Measurements from ENCODE around the gene FGF18.
"Not testable (repeated sequence)": the region's sequence is repeated elsewhere in the genome, so short reads cannot be mapped to it uniquely, and the experiment has no call there.

The FGF18 gene

GRCh38 chr5:171476701-171477100 lies 57.3 kb downstream of the FGF18 start:
- no peak for DNase-seq

GRCh38 chr5:171477101-171477500 lies 57.7 kb downstream of the FGF18 start:
- DNase-seq, result no peak

DNA sequence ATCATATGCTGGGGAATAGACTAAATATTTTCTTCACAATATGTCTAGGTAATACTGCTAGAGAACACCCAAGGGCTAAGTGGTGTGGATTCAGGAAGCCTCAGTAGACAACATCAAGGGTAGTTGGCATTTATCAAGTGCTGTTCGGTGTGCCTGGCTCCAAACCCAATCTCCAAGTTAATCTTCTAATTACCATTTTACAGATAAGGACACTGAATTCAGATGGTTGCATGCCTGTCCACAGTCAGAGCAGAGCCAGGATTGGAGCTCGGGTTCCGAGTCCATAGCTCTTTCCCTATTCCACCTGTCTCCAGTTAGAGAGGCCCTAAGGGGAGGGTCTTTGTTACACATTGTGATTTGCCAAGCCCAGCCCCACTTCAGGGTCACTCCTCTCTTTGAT lies 58.2 kb downstream of the FGF18 start:
- no peak for DNase-seq

DNA sequence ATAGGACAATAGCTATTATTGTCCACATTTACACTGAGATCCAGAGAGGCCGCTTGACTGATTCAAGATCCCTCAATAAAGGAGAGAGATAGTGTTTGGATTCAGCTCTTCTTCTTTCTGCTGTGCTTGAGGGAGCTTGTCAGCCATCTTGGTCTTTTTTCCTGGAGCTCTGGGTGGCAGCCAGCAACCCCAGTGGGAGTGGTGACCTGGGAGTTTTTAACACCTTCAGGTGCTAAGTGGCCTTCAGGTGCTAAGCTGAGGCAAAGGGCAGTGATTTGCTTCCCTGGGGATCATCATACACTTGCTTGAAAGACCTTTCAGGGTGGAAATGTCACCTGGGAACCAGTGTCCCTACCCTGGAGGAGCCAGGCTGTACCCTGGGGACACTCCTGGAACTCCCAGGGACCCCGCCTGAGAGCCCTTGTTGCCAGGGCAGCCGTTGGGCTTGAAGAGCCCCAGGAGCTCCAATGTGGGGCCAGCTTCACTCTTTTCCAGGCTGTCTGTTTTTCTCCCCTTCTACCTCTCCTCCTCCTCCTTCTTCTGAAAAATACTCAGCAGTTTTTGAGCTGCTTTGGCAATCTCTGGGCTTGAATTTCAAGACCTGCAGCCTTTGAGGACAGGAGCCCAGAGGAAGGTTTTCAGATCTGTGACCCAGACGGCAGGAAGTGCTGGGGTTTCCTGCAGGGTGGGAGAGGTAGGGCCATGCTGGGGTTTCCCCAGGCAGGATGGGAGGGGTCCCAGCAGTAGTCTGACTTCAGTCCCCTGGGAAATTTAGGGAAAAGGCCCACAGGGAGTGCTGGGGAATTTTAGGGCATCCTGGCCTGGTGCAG lies 59.7 kb downstream of the FGF18 start:
- no peak for DNase-seq

GRCh38 chr5:171479776-171480125 lies 60.3 kb downstream of the FGF18 start:
- DNase-seq, result no peak

DNA sequence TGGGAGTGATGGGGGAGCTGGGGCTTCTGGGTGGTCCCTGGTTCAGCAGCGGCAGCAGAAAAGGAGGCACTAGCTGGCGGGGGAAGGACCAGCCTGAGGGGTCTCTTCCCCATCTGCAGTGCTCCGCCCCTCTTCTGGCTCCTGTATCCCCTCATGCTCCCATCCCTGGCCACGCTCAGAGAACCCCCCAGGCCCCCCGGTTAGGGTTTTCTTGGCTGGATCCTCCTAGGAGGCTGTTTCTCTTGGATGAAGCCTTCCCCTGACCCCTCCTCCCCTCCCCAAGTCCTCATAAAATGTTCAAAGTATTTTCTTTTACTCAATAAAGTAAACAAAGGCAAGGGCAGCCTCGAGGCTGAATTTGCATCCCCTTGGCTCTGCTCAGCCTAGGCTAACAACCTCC lies 60.8 kb downstream of the FGF18 start:
- DNase-seq, result no peak

DNA sequence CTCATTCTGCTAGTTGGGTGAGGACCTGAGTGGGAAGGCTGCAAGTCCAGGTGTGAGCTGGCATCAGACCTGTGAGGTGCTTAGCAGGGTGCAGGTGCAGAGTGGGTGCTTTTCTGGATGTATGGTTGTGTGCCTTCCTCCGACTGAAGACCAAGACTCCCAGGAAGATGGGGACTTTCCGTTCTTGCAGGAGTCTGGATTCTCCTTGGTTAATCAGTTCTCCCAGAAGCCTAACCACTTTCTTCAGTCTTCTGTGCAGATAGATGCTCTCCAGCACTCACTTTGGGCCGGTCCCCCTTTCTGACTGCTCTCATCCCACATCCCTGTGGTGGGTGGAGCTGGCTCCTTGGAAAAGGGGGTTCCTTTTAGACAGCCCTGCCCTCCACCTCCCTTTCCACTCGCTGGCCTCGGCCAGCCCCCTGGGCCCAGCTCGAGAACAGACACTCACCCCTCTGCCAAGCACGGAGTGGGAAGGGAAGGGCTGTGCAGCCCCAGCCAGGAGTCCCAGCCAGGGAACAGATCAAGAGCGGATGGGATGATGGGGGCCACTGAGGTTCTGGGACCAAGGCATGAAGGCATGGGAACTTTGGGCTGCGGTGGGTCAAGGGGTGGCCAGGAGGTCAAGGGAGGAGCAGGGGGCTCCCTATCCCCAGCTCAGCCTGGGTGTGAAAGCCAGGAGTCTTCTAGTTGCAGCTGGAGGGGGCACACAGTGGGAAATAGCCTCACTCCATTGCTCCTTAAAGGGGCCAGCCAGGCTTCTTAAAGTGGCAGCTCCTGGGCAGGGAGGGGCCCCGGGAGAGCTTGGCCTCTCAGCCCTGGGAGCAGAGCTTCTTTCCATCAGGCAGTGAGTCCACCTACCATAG lies 62.4 kb downstream of the FGF18 start:
- no peak for DNase-seq

DNA sequence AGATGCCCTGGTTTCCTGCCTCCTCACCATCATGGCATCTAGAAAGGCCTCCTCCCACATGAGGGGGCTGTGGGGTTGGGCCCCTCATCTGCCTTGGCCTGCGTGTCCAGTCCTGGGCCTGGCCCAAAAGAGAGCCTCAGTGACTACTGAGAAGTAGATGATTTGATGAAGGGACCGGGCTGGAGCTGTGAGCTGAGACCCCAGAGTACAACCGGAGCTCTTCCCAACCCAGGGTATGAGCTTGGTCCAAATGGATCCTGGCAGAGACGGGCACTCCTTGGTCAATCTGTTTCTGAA lies 62.9 kb downstream of the FGF18 start:
- no peak for DNase-seq

GRCh38 chr5:171483551-171484135 lies 64.2 kb downstream of the FGF18 start:
- no peak for DNase-seq

GRCh38 chr5:171484460-171484899 lies 65.0 kb downstream of the FGF18 start:
- DNase-seq, result peak; percentile 30

- no peak for DNase-seq
Measured at GRCh38 chr5:171485668-171486067, 66.2 kb downstream of the FGF18 start.

DNA sequence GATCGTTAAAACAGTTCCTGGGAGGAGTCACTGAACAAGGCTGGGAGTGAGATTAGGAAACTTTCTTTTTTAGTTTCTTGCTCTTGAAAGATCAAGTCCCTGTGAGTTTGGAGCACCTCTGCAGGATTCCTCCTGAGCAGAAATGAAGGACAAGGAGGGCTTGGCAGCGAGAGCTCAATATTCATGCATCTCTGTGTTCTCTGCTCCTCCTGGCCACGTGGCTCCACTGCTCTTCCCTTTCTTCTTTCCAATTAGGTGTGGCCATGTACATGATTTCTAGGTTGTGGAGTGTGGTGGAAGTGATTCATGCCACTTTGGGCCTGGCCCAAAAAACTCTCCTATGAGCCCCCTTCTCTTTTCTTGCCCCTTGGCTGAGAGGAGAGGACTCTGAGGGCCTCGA lies 67.2 kb downstream of the FGF18 start:
- DNase-seq, result no peak

DNA sequence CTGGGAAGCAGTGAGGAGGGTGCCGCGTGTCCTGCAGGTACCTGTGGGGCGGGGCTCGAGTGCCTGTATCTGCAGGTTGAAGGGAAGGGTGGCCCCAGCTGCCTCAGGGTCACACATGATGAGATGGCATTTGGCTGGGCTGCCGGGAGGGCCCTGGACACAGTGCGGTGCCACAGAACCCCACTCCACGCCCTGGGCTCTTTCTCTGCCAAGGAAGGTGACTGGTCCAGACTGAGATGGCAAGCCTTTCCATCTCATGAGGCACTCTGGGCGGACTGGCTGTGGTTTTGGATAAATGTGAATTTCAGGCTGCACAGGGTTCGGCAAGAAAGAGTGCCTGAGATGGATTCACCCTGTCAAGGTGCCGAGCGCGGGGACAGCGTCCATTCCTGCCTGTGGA lies 69.4 kb downstream of the FGF18 start:
- DNase-seq, result no peak

DNA sequence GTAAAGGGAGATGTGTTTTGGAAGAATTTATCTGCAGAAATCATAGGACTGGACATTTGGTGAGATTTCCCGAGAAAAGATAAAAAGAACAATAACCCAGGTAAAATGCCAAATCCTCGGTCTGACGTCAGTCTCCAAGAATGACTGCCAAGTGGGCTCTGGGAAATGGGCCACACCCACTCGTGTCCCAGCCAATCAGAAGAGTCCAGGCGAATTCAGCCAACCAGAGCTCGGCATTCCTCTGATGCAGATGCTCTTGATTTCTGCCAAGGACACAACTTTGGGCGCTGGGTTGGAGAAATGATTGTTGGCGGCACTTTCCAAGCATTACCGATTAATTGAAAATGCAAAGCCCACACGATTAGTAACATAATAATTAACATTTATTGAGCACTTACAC lies 73.3 kb downstream of the FGF18 start:
- DNase-seq, result no peak

- no peak for DNase-seq
Measured at GRCh38 chr5:171493646-171494393, 74.4 kb downstream of the FGF18 start.

DNA sequence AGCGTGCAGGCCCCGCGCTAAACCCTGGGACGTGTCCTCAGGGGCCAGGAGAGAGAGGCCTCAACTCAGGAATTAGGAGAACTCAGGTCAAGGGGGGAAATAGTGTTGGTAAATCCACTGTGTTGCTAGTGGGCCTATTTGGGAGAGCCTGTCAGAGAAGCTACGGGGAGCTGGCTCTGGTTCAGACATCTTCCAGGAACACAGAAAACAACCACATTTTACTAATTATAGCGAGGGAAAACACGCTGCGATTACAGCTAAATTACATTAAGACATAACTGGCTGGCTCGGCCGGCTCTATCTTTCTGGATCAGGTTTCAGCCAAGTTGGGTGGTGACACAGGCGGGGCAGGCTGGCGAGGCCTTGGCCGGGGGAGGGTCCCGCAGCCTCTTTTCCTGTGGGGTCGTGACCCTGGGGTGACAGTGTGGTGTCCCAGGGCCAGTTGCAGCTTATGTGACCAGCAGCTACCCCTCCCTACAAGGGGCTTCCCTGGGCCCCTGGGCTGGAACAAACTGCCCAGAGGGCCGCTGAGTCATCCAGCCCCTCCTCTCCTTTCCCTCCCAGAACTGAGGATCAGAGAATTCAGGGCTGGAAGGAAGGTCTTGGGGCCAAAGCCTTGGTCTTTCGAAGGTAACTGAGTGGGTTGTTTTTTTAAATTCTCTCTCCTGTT lies 75.1 kb downstream of the FGF18 start:
- DNase-seq, result no peak

GRCh38 chr5:171495122-171495700 lies 75.8 kb downstream of the FGF18 start:
- no peak for DNase-seq

DNA sequence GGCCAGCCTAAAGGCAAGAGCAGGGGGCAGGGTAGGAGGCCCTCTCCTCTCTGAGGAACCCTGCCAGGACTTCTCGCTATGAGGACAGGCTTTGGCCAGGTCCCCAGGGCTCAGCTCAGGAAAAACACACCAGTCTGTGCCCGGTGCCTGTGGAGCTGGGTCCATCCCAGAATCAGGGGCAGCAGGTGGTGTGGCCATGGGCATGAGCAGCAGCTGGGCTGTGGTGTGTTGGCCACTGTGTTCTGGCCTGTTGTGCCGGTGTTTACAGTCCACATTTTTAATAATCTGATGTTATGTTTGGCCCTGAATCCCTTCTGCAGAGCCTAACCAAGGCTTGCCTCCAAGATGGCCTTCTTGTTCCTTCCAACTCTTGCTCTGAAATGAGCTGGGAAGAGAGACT lies 77.0 kb downstream of the FGF18 start:
- no peak for DNase-seq

GRCh38 chr5:171497494-171497893 lies 78.0 kb downstream of the FGF18 start:
- DNase-seq, result not testable (repeated sequence)

DNA sequence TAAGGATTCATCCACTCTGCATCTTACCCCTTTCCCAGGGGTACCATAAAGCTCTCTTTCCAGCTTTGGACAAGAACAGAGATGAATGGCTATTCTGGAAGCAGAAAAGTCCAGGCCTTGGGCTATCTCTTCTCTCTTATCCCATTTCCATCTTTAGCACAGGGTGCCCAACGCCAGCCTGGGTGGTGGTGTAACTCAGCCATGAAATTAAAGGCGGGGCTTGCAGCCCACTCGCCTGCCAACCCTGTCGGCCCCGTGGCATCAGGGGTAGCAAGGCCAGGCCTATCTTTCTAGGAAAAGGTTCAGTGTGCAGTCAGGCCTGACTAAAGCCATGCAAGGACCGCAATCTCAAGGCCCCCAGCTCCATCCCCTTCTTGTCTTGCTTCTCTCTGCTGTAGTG lies 78.7 kb downstream of the FGF18 start:
- DNase-seq, result no peak

DNA sequence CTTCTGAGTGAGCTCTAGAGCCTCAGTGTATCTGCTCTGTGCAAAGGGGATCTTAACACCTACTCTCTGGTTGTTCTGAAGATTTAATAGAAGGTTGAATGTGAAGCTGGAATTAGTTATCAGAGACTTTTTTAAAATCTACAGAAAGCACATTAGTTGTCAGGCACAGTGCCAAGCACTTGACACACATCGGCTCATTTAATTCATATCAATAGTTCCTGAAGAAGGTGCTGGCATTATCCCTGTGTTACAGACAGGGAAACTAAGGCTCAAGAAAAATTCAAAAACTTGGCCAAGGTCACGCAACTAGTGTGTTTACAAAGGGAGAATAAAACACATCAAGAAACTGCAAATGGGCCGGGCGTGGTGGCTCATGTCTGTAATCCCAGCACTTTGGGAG lies 80.2 kb downstream of the FGF18 start:
- no peak for DNase-seq

DNA sequence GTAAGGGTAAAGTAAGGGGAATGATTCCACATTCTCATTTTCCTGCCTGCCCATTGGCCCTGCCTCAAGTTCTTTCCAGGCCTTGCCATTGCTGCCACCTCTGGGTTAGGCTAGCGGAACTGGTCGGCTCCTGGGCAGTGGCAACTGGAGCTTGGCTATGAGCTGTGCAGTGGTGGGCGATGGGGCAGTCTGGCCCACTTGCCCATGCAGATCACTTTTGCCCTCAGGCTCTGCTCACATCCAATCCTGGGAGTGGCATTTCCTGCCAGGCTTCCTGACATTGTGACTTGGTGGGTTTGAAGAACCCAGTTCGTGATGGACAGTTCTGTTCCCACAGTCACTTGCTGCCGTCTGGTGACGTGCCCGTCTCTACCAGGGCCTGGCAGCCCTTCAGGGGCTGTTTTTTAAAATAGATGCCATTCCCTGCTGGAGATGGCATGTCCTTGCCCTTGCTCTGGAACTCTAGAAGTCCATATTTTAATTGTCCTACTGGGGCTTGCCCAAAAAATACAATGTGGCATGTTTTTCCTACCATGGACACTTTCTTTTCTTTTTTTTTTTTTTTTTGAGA lies 86.1 kb downstream of the FGF18 start:
- no peak for DNase-seq
